K562 (cell line): Measurements from ENCODE around the gene MEIS1. TPM values are rescaled to one million over a fixed set of nuclear protein-coding genes. Genes with fewer than 3 reads are reported as not detected.
A peak's percentile ranks its signal among the peaks of the same experiment; 100 is the strongest.

ENCODE experiments used
- ATAC-seq: fragments of 200-7000 bp; cut with Tn5 transposase; 3 replicates; pipeline ENCODE4 v1.9.1; 2020; ENCODE audit warnings: moderate library complexity
- BruUV-seq: library from RNA; stranded (reverse); fragments of 400-500 nt; replicated peaks from 2 replicates; lab custom pipeline; 2021; lab: Mats Ljungman, UMichigan
- CTCF ChIA-PET: fragments of 300-600 bp; formaldehyde crosslinking; extraction: SDS; loops from one replicate; lab custom pipeline; 2021; ENCODE audit warnings: low intra/inter-chr PET ratio; lab: Yijun Ruan, JAX
- POLR2A ChIA-PET: fragments of 300-600, 350-650 bp; sonication (Branson Sonifier 250); formaldehyde crosslinking; extraction: SDS; loops from one replicate; lab custom pipeline; 2021; ENCODE audit warnings: antibody characterized with exemption, inconsistent platforms; lab: Yijun Ruan, JAX
- DNase-seq, 4 experiments: peaks; one replicate each; pipeline versions ENCODE4 v3.0.0 to v3.0.0-alpha.2; 2011 to 2018; ENCODE audit warnings: low spot score in 3 of 4, mixed read lengths in 3 of 4; ENCODE audit errors: extremely low read depth in 1 of 4
- FAIRE-seq: peaks from 2 replicates; lab custom pipeline; 2011; peaks lifted over from hg19 to GRCh38; lab: Jason Lieb, UNC
- H2AFZ ChIP-seq: 2 replicates; pipeline ENCODE4 v1.6.0; 2011; ENCODE audit warnings: low read depth, low read length, control low read depth, inconsistent platforms
- H3K27ac ChIP-seq: fragments of 200-600 bp; 3 replicates; pipeline ENCODE4 v1.8.0; 2011; ENCODE audit warnings: low read depth, mild to moderate bottlenecking, control low read depth, inconsistent platforms, low read length, moderate library complexity, mixed read lengths; ENCODE audit errors: extremely low read depth
- H3K27me3 ChIP-seq, 2 experiments: fragments of 300-600 bp in 1 of 2; 2 replicates in 1 of 2; 3 replicates in 1 of 2; pipeline versions ENCODE4 v1.6.0 to v1.8.0; 2011; ENCODE audit warnings: inconsistent platforms in 2 of 2, low read length in 2 of 2, mild to moderate bottlenecking in 1 of 2, mixed read lengths in 1 of 2, moderate library complexity in 1 of 2; ENCODE audit not compliant: control insufficient read depth in 2 of 2, insufficient read depth in 2 of 2
- H3K36me3 ChIP-seq: fragments of 300-600 bp; 3 replicates; pipeline ENCODE4 v1.8.0; 2011; ENCODE audit warnings: mild to moderate bottlenecking, low read length, inconsistent platforms; ENCODE audit not compliant: control insufficient read depth, insufficient read depth
- H3K4me1 ChIP-seq, 2 experiments: fragments of 200-600 bp in 1 of 2; replicated peaks in 1 of 2; 2 replicates in 1 of 2; 3 replicates in 1 of 2; pipeline versions ENCODE4 v1.5.1 to v1.8.0; 2011; ENCODE audit warnings: inconsistent platforms in 2 of 2, low read length in 2 of 2, mild to moderate bottlenecking in 1 of 2, mixed read lengths in 1 of 2, moderate library complexity in 1 of 2; ENCODE audit not compliant: control insufficient read depth in 2 of 2, insufficient read depth in 2 of 2
- H3K4me2 ChIP-seq: 2 replicates; pipeline ENCODE4 v1.6.1; 2011; ENCODE audit warnings: low read length, control low read depth, inconsistent platforms, mixed read lengths; ENCODE audit not compliant: insufficient read depth
- H3K4me3 ChIP-seq: fragments of 200-600 bp; sonication (generic), shearing (Covaris generic); 2 replicates; pipeline ENCODE4 v1.5.1; 2016; ENCODE audit warnings: control low read depth, inconsistent platforms
- H3K79me2 ChIP-seq: fragments of 200-600 bp; 3 replicates; pipeline ENCODE4 v1.8.0; 2011; ENCODE audit warnings: low read length, inconsistent platforms; ENCODE audit not compliant: control insufficient read depth, insufficient read depth
- H3K9ac ChIP-seq, 2 experiments: 2 replicates each; pipeline versions ENCODE4 v1.6.0 to v1.6.1; 2011; ENCODE audit warnings: low read depth in 2 of 2, low read length in 2 of 2, control low read depth in 1 of 2, inconsistent platforms in 1 of 2, mild to moderate bottlenecking in 1 of 2, mixed read lengths in 1 of 2; ENCODE audit not compliant: insufficient read depth in 1 of 2
- H3K9me1 ChIP-seq: one replicate; pipeline ENCODE4 v1.6.0; 2011; ENCODE audit warnings: inconsistent platforms, mild to moderate bottlenecking, low read length, moderate library complexity; ENCODE audit not compliant: control insufficient read depth, insufficient read depth
- H3K9me3 ChIP-seq: replicated peaks from 2 replicates; pipeline ENCODE4 v1.5.1; 2011; ENCODE audit warnings: low read depth, low read length, inconsistent platforms; ENCODE audit not compliant: control insufficient read depth, insufficient read depth
- H4K20me1 ChIP-seq: replicated peaks from 2 replicates; pipeline ENCODE4 v1.6.1; 2011; ENCODE audit warnings: low read length, inconsistent platforms, mixed read lengths; ENCODE audit not compliant: control insufficient read depth, insufficient read depth
- C11orf30 ChIP-seq: fragments of 450-650 bp; IDR thresholded peaks from 2 replicates; pipeline ENCODE4 v1.6.1; 2016; ENCODE audit warnings: low read depth, mild to moderate bottlenecking
- HDAC6 ChIP-seq: IDR thresholded peaks from 2 replicates; pipeline ENCODE4 v1.6.1; 2012; ENCODE audit warnings: low read depth, mild to moderate bottlenecking, control low read depth, inconsistent platforms, low read length, moderate library complexity
- MAFG ChIP-seq: fragments of 450-650 bp; conservative IDR thresholded peaks from 2 replicates; pipeline ENCODE4 v1.6.1; 2016; ENCODE audit warnings: missing genetic modification characterization, missing compliant biosample characterization
- MAFK ChIP-seq: IDR thresholded peaks from 2 replicates; pipeline ENCODE4 v1.6.1; 2011; ENCODE audit warnings: low read length, improper control_type of control experiment
- NFIC ChIP-seq: fragments of 450-650 bp; IDR thresholded peaks from 2 replicates; pipeline ENCODE4 v1.6.1; 2017; ENCODE audit warnings: mild to moderate bottlenecking, inconsistent platforms
- NR2C2 ChIP-seq, 2 experiments: fragments of 200-800 bp in 1 of 2; sonication (Bioruptor generic) in 1 of 2; sonication (generic) in 1 of 2; formaldehyde crosslinking in 1 of 2; IDR thresholded peaks; 2 replicates each; pipeline versions ENCODE4 v1.6.1 to v1.8.0; 2016 to 2022; ENCODE audit warnings: mild to moderate bottlenecking in 1 of 2, missing compliant biosample characterization in 1 of 2, missing genetic modification characterization in 1 of 2, missing genetic modification reagents in 1 of 2
- PBX2 ChIP-seq, 2 experiments: IDR thresholded peaks in 1 of 2; conservative IDR thresholded peaks in 1 of 2; 2 replicates each; pipeline ENCODE4 v1.6.1; 2016; ENCODE audit warnings: low read depth in 2 of 2, mild to moderate bottlenecking in 1 of 2, missing compliant biosample characterization in 1 of 2, missing genetic modification characterization in 1 of 2, moderate library complexity in 1 of 2
- PCBP2 ChIP-seq: fragments of 200-400 bp; formaldehyde crosslinking; IDR thresholded peaks from 2 replicates; pipeline ENCODE4 v1.6.1; 2018; ENCODE audit warnings: low read length, low read depth, mild to moderate bottlenecking, moderate library complexity; ENCODE audit not compliant: poor library complexity, severe bottlenecking
- XRCC4 ChIP-seq: IDR thresholded peaks from one replicate; pipeline ENCODE4 v1.6.1; 2011; ENCODE audit not compliant: insufficient read depth, insufficient read length; ENCODE audit errors: extremely low read depth
- ZNF316 ChIP-seq: fragments of 450-650 bp; IDR thresholded peaks from 2 replicates; pipeline ENCODE4 v1.6.1; 2016
- WGBS: fragments of 100-300 bp; shearing (Covaris generic); methylation state at CpG from one replicate; pipeline ENCODE4 v1.1.6; 2016; ENCODE audit warnings: low coverage, mixed read lengths; ENCODE audit not compliant: insufficient coverage; ENCODE audit errors: missing lambda C conversion rate; 5-methylcytosine and 5-hydroxymethylcytosine counted together
- in situ Hi-C: fragments of 300-500 bp; cut with MboI; formaldehyde crosslinking; loops from 4 replicates; pipeline ENCODE4 v1.15.0; 2018; ENCODE audit warnings: inconsistent platforms, mixed read lengths
- intact Hi-C: fragments of 100-400 bp; cut with micrococcal nuclease; formaldehyde crosslinking; loops from 2 replicates; pipeline ENCODE4 v1.14.2; 2022
- polyA plus RNA-seq, 8 experiments: library from polyadenylated mRNA; depleted of rRNA in 4 of 8; stranded (reverse) in 5 of 8; unstranded in 3 of 8; fragments of >200 nt; fragmentation: Nextera tagmentation in 2 of 8; fragmentation: Illumina TruSeq in 1 of 8; extraction: Ambion mirVana in 2 of 8; extraction: Trizol in 1 of 8; gene quantifications; 2 replicates each; pipeline versions ENCODE4 v1.2.1 to v1.2.3, GENCODE V29; 2011 to 2014; ENCODE audit warnings: inconsistent platforms in 1 of 8, missing spikeins in 1 of 8
- total RNA-seq, 7 experiments: library from RNA; depleted of rRNA in 6 of 7; stranded (reverse); fragments of >200 nt in 6 of 7; fragmentation: Illumina TruSeq in 2 of 7; extraction: Trizol in 2 of 7; gene quantifications; 2 replicates each; pipeline versions ENCODE4 v1.2.1 to v1.2.3, GENCODE V29; 2011 to 2021; ENCODE audit warnings: low replicate concordance in 1 of 7

The MEIS1 gene
- total and polyA plus RNA-seq, 9 of the 15 experiments (the other 6 are each of a cell fraction or from before 2014, with no cell fraction given) = 2.3 to 9.0 (median 5.9) TPM

GRCh38 chr2:66526180-66526579 is 91.3 kb downstream of the MEIS1 start:
- Histone ChIP-seq H3K4me2 (no peak overlapping the region), H3K36me3 (no peaks in the 10 kb centered on the region), H3K27ac (no peak overlapping the region), H3K9me1 (no peaks in the 10 kb centered on the region), H3K79me2 (no peaks in the 10 kb centered on the region), H3K9me3 (no peaks in the 10 kb centered on the region), H3K27me3 (no peaks in the 10 kb centered on the region), H3K4me1 (peaks cover 0 to 3% of the 10 kb centered on the region in 2 experiments; a peak in 1 of 5 replicates), H3K4me3 (no peak overlapping the region), H3K9ac (no peak overlapping the region), H2AFZ (no peak overlapping the region), H4K20me1 (no peaks in the 10 kb centered on the region)
- FAIRE-seq = peak; percentile 48
- ATAC-seq = no peak
- no TSS peak for BruUV-seq
- in situ Hi-C loops = no loop called here
- ChIA-PET CTCF (no interaction called here), POLR2A (interaction anchor here (0.6 to 1.5 kb wide), 4 partner anchors 11 to 1815 kb away, joined by 3 to 5 read pairs (median 4); no protein-coding TSS in a partner anchor)
- whole genome bisulfite sequencing = 15% methylated on average over 2 of the region's 2 CpGs
- peak in 2 of 4 experiments; percentile 30 to 54 for DNase-seq
- peak; percentile 70 for TF ChIP-seq ZNF316
- peak; percentile 65 for TF ChIP-seq NFIC
- peak; percentile 50; the same call in 1 of the 2 replicates for TF ChIP-seq C11orf30
- TF ChIP-seq PBX2 (CRISPR knock-in tag; IDR thresholded peaks at IDR 0.05; ENCODE audit: low read depth) = no peak
- TF ChIP-seq PBX2 (tag; conservative IDR thresholded peaks at IDR 0.05; ENCODE audit: low read depth) = peak; percentile 39; the same call in 1 of the 2 replicates
- no peak for TF ChIP-seq PCBP2
- no peak for TF ChIP-seq XRCC4
- TF ChIP-seq NR2C2 (CRISPR knock-in tag; IDR thresholded peaks at IDR 0.05) = no peak
- peak; percentile 72 for TF ChIP-seq NR2C2 (tag; IDR thresholded peaks at IDR 0.05)
- no peak for TF ChIP-seq HDAC6
- TF ChIP-seq MAFG = peak; percentile 69
- peak; percentile 42; the same call in 1 of the 2 replicates for TF ChIP-seq MAFK
- intact Hi-C loops = no loop called here
